Mammary epithelial cell (primary cell): ENCODE results near the gene PFAS.

ENCODE experiments used
- CTCF ChIP-seq, 2 donors: IDR thresholded peaks in 1 of 2; conservative IDR thresholded peaks in 1 of 2; 2 replicates each; pipeline ENCODE4 v1.5.1; 2011 to 2012; ENCODE audit warnings: inconsistent platforms in 2 of 2, low read length in 2 of 2, mild to moderate bottlenecking in 2 of 2, control low read depth in 1 of 2, low read depth in 1 of 2; ENCODE audit not compliant: insufficient read depth in 1 of 2; ENCODE audit errors: extremely low read depth in 1 of 2
- EZH2 ChIP-seq: IDR thresholded peaks from 2 replicates; pipeline ENCODE4 v1.6.1; 2012; ENCODE audit warnings: low read length, inconsistent platforms, borderline replicate concordance

GRCh38 chr17:8312726-8313600 is 63.9 kb downstream of the PFAS start:
- TF ChIP-seq CTCF (conservative IDR thresholded peaks at IDR 0.05 in 1 of 2, IDR thresholded peaks at IDR 0.05 in 1 of 2; ENCODE audit: extremely low read depth in 1 of 2, insufficient read depth in 1 of 2, low read depth in 1 of 2, low read length in 2 of 2): no peak
- no peak for TF ChIP-seq EZH2
